ENCODE data around the gene CGB2. TPM values are rescaled to one million over a fixed set of nuclear protein-coding genes. Genes with fewer than 3 reads are reported as not detected.
"Not testable (repeated sequence)": the region's sequence is repeated elsewhere in the genome, so short reads cannot be mapped to it uniquely, and the experiment has no call there.

Gene CGB2
- total and polyA plus RNA-seq, 9 of the 15 experiments (the other 6 are each of a cell fraction or from before 2014, with no cell fraction given): 0.22 TPM; not detected in 8

- TF ChIP-seq ESRRA (IDR thresholded peaks at IDR 0.05; ENCODE audit: borderline replicate concordance, low read depth): peak; percentile 37; the same call in 1 of the 2 replicates
- TF ChIP-seq JUN (IDR thresholded peaks at IDR 0.05; ENCODE audit: borderline replicate concordance, low read depth, low read length): 0 out of 2 replicates have a peak, but pooled peaks have one; percentile 19
- TF ChIP-seq JUN (CRISPR knock-in tag; IDR thresholded peaks at IDR 0.05; ENCODE audit: borderline replicate concordance): 0 out of 2 replicates have a peak, but pooled peaks have one; percentile 48
- TF ChIP-seq SP1 (CRISPR knock-in tag; IDR thresholded peaks at IDR 0.05): peak; percentile 79
- TF ChIP-seq BDP1 (IDR thresholded peaks at IDR 0.05; ENCODE audit: insufficient read depth, insufficient read length): peak; percentile 48
- TF ChIP-seq CREM (IDR thresholded peaks at IDR 0.05; ENCODE audit: low read depth): peak; percentile 89
- 0 out of 2 replicates have a peak, but pooled peaks have one; percentile 16 for TF ChIP-seq ETV1 (tag; conservative IDR thresholded peaks at IDR 0.05; ENCODE audit: low read depth)
- 0 out of 2 replicates have a peak, but pooled peaks have one; percentile 22 for TF ChIP-seq KLF16 (IDR thresholded peaks at IDR 0.05)
- TF ChIP-seq HCFC1 (IDR thresholded peaks at IDR 0.05; ENCODE audit: low read depth, low read length): peak; percentile 16; the same call in 1 of the 2 replicates
- peak; percentile 81 for TF ChIP-seq ZBTB12 (CRISPR knock-in tag; IDR thresholded peaks at IDR 0.05)
- TF ChIP-seq MYC (IDR thresholded peaks at IDR 0.05; ENCODE audit: low read depth, low read length): peak; percentile 33; the same call in 1 of the 2 replicates
- TF ChIP-seq MYC (CRISPR knock-in tag; IDR thresholded peaks at IDR 0.05; ENCODE audit: borderline replicate concordance, low read depth): not testable (repeated sequence)
- TF ChIP-seq SOX6 (IDR thresholded peaks at IDR 0.05): peak; percentile 45; the same call in 1 of the 2 replicates
- TF ChIP-seq TBP (optimal IDR thresholded peaks at IDR 0.05; ENCODE audit: low read depth, low read length): peak; percentile 96
- peak; percentile 97 for TF ChIP-seq ATF7 (IDR thresholded peaks at IDR 0.05)
- peak; percentile 33; the same call in 1 of the 2 replicates for TF ChIP-seq ETV5 (CRISPR knock-in tag; IDR thresholded peaks at IDR 0.05; ENCODE audit: low read depth)
- peak; percentile 57 to 83 for TF ChIP-seq KDM1A (IDR thresholded peaks at IDR 0.05)
- TF ChIP-seq ZBTB17 (CRISPR knock-in tag; IDR thresholded peaks at IDR 0.05): peak; percentile 34; the same call in 1 of the 2 replicates
- TF ChIP-seq CXXC5 (CRISPR knock-in tag; IDR thresholded peaks at IDR 0.05): peak; percentile 73
- TF ChIP-seq GTF3C2 (IDR thresholded peaks at IDR 0.05; ENCODE audit: borderline replicate concordance, extremely low read depth, insufficient read length): peak; percentile 67
- TF ChIP-seq CTCFL (IDR thresholded peaks at IDR 0.05; ENCODE audit: borderline replicate concordance, insufficient read depth, low read depth, low read length, poor library complexity, severe bottlenecking): peak; percentile 45
- peak; percentile 82 for TF ChIP-seq L3MBTL2 (IDR thresholded peaks at IDR 0.05)
- peak; percentile 76 for TF ChIP-seq NR2C1 (IDR thresholded peaks at IDR 0.05)
- TF ChIP-seq NR2C1 (tag; IDR thresholded peaks at IDR 0.05): peak; percentile 59
Measured at GRCh38 chr19:49031642-49032301, at the start of gene CGB2 (continued).

All from K562 (cell line).